HG02763 (cell line): ENCODE results near the gene PRR7.

Source experiments
- ATAC-seq: cut with Tn5 transposase; IDR thresholded peaks from one replicate; pipeline ENCODE4 v1.9.1; 2021; ENCODE audit warnings: mild to moderate bottlenecking, moderate library complexity; ENCODE audit not compliant: unreplicated experiment

PRR7 gene

GRCh38 chr5:177496727-177497291, 50.2 kb downstream of the PRR7 start:
- ATAC-seq: no peak

GRCh38 chr5:177497292-177498012, 50.8 kb downstream of the PRR7 start, which contains the start of gene PDLIM7:
Gene PDLIM7, minus strand, starts transcription at chr5:177497604. Its CDS starts 1,092 bp downstream, at chr5:177496512.
- ATAC-seq: peak; percentile 71

GRCh38 chr5:177498013-177498787, 51.6 kb downstream of the PRR7 start:
- ATAC-seq: no peak

- ATAC-seq: no peak
These were observed 53.2 kb downstream of the PRR7 start for GRCh38 chr5:177499842-177500241.

DNA sequence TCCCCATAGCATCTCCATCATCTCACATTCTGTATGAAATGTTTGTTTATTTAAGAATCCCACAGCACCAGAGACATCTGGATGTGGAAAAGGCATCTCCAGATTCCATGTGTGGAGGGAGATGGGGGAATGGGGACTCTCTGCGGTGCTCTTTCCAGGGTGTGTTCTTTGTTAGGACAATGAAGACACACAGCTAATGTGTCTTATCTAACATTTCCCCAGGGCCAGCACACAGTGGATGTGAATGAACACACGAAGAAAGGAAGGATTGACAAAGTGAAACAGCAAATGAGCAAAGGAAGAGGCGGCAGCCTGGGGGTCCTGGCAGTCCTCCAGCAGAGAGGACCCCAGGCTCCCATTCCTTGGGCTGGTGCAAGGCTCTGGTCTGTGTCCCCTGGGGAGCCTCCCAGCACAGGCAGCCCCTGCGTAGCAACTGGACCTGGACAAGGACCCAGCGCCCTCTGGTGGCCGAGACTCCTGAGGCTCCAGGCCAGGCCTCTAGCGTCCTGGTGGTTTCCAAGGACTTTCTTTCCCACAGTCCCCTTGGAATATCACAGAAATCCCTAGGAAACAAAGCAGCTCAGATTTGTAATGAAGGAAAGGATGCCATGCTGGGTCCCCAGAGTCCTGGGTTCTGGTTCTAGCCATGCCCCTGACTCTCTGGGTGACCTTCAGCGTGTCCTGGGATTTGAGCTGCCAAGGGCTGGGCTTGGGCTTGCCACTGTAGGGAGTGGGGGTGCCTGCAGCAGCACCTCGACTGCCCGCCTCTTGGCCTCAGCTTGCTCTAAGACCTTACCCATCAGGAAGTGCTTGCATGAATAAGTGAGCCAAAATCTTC, 54.3 kb downstream of the PRR7 start:
- ATAC-seq: no peak

DNA sequence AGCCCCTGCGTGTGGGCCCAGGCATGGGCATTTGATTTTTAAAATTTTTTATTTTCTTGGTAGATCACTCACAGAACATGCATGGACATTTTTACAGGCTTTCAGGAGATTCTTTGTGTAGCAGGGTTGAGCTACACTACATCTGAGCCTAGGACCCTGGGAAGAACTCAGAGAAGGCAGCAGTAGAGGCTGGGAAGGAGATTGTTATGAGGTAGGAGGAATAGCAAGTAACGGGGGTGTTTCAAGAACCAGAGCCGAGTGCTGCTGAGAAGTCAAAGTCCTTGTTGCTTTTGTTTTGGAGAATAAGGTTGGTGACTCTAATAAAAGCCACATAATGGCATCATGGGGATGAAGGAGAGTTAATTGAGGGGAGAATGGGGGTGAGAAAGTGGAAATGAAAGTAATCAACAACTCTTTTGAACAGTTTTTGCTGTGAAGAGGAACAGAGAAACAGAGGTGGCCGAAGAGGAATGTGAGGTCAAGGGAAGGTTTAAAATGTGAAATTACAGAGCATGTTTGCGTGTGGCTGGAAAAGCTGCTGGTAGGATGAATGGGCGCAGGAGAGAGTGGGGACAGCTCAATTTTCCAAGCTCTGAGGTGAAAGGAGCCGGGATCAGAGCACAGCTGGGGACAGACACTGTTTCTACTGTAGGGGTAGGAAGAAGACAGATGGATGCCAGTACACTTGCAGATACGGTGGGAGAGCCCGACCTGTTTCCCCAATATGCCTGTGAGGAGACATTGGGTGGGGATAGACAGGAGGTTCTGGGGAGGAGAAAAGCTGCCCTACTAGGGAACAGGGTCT, 55.5 kb downstream of the PRR7 start:
- no peak for ATAC-seq

DNA sequence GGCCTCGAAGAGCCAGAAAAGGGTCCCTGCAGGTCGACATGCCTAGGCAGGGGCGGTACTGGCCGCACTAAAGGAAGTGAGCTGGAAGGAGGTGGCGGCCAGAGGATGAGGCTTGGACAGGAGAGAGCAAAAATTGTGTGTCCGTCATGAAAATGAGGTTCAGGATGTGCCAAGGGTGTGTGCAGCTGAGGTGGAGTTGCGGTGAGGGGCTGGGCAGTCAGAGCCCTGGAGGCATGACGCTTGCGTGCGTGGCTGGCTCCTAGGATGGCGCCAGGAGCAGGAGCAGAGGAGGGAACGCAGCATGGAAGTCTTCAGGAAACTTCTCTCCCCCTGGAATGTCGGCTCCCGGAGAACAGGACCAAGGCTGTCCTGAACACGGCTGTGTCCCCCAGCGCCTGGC, 56.3 kb downstream of the PRR7 start:
- no peak for ATAC-seq

DNA sequence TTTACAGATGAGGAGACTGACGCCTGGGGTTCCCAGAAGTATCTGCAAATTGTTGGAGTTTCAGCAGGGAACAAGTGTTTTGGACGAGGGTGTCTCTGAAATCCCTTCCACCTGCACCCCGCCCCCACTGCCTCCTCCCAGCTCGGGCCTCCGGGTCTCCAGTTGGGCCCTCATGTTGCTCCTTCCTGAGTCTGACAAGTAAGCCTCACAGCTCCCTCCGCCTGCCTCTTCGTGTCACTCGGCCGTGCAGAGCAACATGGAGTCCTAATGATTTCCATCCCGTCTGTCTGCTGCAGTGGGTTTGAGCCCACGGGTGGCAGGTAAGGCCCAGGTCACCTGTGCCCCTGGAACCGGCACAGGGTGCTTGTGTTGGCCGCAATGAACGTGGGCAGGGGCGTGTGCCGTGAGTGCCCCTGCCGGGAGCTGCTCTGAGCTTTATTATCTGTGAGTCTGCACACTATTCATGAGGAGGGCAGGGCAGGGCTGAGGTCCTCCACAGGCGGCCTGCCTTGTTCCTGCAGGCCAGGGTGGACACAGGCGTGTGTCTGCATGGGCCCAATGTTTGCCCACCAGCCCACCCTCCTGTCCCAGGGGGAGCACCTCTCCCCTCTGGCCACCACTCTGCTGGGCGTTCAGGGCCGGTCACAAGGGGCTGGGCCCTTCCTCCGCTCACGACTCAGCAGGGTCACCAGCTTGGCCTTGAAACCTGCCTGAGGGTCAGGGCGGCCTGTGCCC, 56.9 kb downstream of the PRR7 start:
- ATAC-seq: no peak

- no peak for ATAC-seq
These were observed 57.8 kb downstream of the PRR7 start for GRCh38 chr5:177504086-177505056.

GRCh38 chr5:177505075-177505474, 58.5 kb downstream of the PRR7 start:
- no peak for ATAC-seq
